T-helper 2 cell treated with Interferon-gamma antibody and Interleukin-4, amounts not matched to agents 100 ng/mL and 5 ng/mL, for 36 hours (primary cell): Measurements from ENCODE around the gene CCDC85C. TPM values are rescaled to one million over a fixed set of nuclear protein-coding genes. Genes with fewer than 3 reads are reported as not detected.

Experiments used
- intact Hi-C: fragments of 100-400 bp; cut with micrococcal nuclease; formaldehyde crosslinking; loops from one replicate; pipeline ENCODE4 v1.15.1; 2023
- total RNA-seq: library from RNA; stranded (reverse); gene quantifications from 2 replicates; pipeline ENCODE4 v1.2.3, GENCODE V29; 2022

Gene CCDC85C
- total RNA-seq, 1 donor from 2014 or later = 9.5 TPM

DNA sequence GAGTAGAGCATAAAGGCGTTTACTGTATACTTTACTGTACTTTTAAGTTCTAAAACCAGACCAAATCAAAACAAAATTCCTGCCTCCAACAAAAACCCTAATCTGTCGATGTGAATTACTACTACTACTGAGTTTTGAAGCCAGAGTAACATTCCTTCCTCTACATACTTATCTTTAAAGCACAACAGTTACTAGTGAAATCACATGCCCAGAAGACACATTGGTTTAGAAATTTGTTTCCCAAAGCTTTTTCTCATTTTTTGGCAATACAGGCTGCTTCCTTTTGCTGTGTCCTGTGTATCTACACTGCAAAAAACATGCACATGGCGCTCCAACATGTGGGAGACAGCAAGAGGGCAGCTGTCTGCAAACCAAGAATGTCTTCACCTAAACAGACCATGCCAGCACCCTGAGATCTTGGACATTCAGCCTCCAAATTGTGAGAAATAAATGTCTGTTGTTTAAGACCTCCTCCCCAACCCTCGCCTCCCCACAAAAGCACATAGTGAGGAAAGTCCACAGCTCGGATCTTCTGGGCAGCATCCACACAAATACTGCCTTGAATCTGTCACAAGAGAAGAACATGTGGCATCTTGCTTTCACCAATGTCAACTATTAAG lies 144.4 kb downstream of the CCDC85C start:
- intact Hi-C loops = no loop called here

GRCh38 chr14:99454246-99454645 lies 149.8 kb downstream of the CCDC85C start:
- intact Hi-C loops = no loop called here

DNA sequence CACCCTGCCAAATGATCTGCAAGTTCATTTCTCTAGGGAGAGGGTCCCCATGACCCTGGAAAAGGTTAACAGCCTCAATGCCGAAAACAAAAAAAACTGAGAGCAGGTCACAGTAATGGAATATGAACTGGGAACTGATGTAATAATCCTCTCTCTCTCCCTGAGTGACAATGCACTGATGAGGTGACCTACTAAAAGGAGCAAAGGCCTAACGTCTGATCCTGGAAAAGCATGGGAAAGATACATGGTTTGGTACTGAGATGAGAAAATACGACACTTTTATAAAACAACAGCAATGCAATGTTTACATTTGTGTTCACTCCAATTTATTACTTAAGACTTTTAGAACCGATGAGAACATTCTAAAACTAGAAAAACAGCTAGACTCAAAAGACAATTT lies 151.0 kb downstream of the CCDC85C start:
- intact Hi-C loops = no loop called here

DNA sequence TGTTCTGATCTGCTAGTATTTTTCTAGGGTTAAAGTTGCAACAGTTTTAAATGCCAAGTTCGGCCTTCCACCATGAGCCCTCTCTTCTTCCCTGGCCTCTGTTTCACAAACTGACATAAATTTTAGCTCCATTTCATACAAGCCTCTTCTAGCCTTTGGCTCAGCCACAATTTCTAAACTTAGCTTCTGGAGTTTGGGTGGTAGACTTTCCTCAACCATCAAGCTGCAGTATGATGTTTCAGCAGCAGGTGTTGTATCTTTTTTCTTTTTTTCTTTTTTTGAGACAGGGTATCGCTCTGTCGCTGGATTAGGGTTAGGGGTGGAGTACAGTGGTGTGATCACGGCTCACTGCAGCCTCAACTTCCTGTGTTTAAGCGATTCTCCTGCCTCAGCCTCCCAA lies 152.8 kb downstream of the CCDC85C start:
- intact Hi-C loops = no loop called here

- intact Hi-C loops = no loop called here
These were observed 153.7 kb downstream of the CCDC85C start for GRCh38 chr14:99450266-99450665.

Other genes with a start within 250 kb of the CCDC85C start
- gene SETD3, start 123.3 kb downstream of the CCDC85C start, total RNA-seq = 49.4 and 52.9 TPM in 2 replicates
- 74.8 and 77.8 TPM in 2 replicates for gene CCNK, start 122.8 kb downstream of the CCDC85C start, total RNA-seq
- 0.02 TPM in 1 of 2 replicates, not detected in the other for gene HHIPL1, start 40.9 kb upstream of the CCDC85C start, total RNA-seq
- 0.07 and 0.09 TPM in 2 replicates for gene CYP46A1, start 80.1 kb upstream of the CCDC85C start, total RNA-seq
- gene EML1, start 189.2 kb upstream of the CCDC85C start, total RNA-seq = 0.30 and 0.39 TPM in 2 replicates